ENCODE measurements around the gene TBC1D16. TPM values are rescaled to one million over a fixed set of nuclear protein-coding genes. Genes with fewer than 3 reads are reported as not detected.

The TBC1D16 gene
- total RNA-seq, 1 donor, result 68.8 TPM

GRCh38 chr17:79922798-79923197, 112.9 kb downstream of the TBC1D16 start:
- peak; percentile 48 for DNase-seq (ENCODE audit: insufficient read length, low spot score, missing footprints)
- TF ChIP-seq CTCF (IDR thresholded peaks at IDR 0.05; ENCODE audit: extremely low read depth, low read depth, low read length), result no peak
- Histone ChIP-seq H3K27me3 (ENCODE audit: insufficient read depth, low read length) (peaks cover 13% of the 10 kb centered on the region), H3K9me3 (ENCODE audit: low read depth, low read length) (no peaks in the 10 kb centered on the region), H2AFZ (ENCODE audit: low read length) (no peak overlapping the region), H3K4me1 (ENCODE audit: insufficient read depth, low read length) (peaks cover 12% of the 10 kb centered on the region), H3K79me2 (ENCODE audit: insufficient read depth, low read length) (no peaks in the 10 kb centered on the region), H3K36me3 (ENCODE audit: insufficient read depth, low read length) (no peaks in the 10 kb centered on the region), H4K20me1 (ENCODE audit: insufficient read depth, low read length) (peaks cover 4% of the 10 kb centered on the region), H3K4me2 (ENCODE audit: insufficient read depth, low read length) (no peak overlapping the region), H3K4me3 (ENCODE audit: insufficient read depth, low read length) (no peak overlapping the region), H3K27ac (ENCODE audit: low read depth, low read length) (no peak overlapping the region)

GRCh38 chr17:79922116-79922601, 113.5 kb downstream of the TBC1D16 start:
- peak; percentile 84 for DNase-seq (ENCODE audit: insufficient read length, low spot score, missing footprints)
- H3K27ac ChIP-seq (ENCODE audit: low read depth, low read length), result no peak overlapping the region
- peaks cover 12% of the 10 kb centered on the region for H3K4me1 ChIP-seq (ENCODE audit: insufficient read depth, low read length)
- H4K20me1 ChIP-seq (ENCODE audit: insufficient read depth, low read length), result peaks cover 4% of the 10 kb centered on the region
- no peak overlapping the region for H3K4me2 ChIP-seq (ENCODE audit: insufficient read depth, low read length)
- peaks cover 19% of the 10 kb centered on the region for H3K27me3 ChIP-seq (ENCODE audit: insufficient read depth, low read length)
- no peaks in the 10 kb centered on the region for H3K36me3 ChIP-seq (ENCODE audit: insufficient read depth, low read length)
- no peak overlapping the region for H3K4me3 ChIP-seq (ENCODE audit: insufficient read depth, low read length)
- H2AFZ ChIP-seq (ENCODE audit: low read length), result no peak overlapping the region
- no peak for TF ChIP-seq CTCF (IDR thresholded peaks at IDR 0.05; ENCODE audit: extremely low read depth, low read depth, low read length)
- H3K9me3 ChIP-seq (ENCODE audit: low read depth, low read length), result no peaks in the 10 kb centered on the region
- no peaks in the 10 kb centered on the region for H3K79me2 ChIP-seq (ENCODE audit: insufficient read depth, low read length)

- H3K4me3 ChIP-seq (ENCODE audit: insufficient read depth, low read length), result no peak overlapping the region
- no peak overlapping the region for H3K27ac ChIP-seq (ENCODE audit: low read depth, low read length)
- no peaks in the 10 kb centered on the region for H3K79me2 ChIP-seq (ENCODE audit: insufficient read depth, low read length)
- H3K4me2 ChIP-seq (ENCODE audit: insufficient read depth, low read length), result no peak overlapping the region
- peaks cover 12% of the 10 kb centered on the region for H3K4me1 ChIP-seq (ENCODE audit: insufficient read depth, low read length)
- H3K36me3 ChIP-seq (ENCODE audit: insufficient read depth, low read length), result no peaks in the 10 kb centered on the region
- peaks cover 25% of the 10 kb centered on the region for H3K27me3 ChIP-seq (ENCODE audit: insufficient read depth, low read length)
- no peak overlapping the region for H2AFZ ChIP-seq (ENCODE audit: low read length)
- peaks cover 4% of the 10 kb centered on the region for H4K20me1 ChIP-seq (ENCODE audit: insufficient read depth, low read length)
- H3K9me3 ChIP-seq (ENCODE audit: low read depth, low read length), result no peaks in the 10 kb centered on the region
- peak; percentile 76 for DNase-seq (ENCODE audit: insufficient read length, low spot score, missing footprints)
- TF ChIP-seq CTCF (IDR thresholded peaks at IDR 0.05; ENCODE audit: extremely low read depth, low read depth, low read length), result no peak
Measured at GRCh38 chr17:79921411-79922115, 114.1 kb downstream of the TBC1D16 start.

- Histone ChIP-seq H3K9me3 (ENCODE audit: low read depth, low read length) (no peaks in the 10 kb centered on the region), H3K4me2 (ENCODE audit: insufficient read depth, low read length) (no peak overlapping the region), H2AFZ (ENCODE audit: low read length) (no peak overlapping the region), H3K27me3 (ENCODE audit: insufficient read depth, low read length) (peaks cover 26% of the 10 kb centered on the region), H3K79me2 (ENCODE audit: insufficient read depth, low read length) (no peaks in the 10 kb centered on the region), H3K4me3 (ENCODE audit: insufficient read depth, low read length) (no peak overlapping the region), H3K4me1 (ENCODE audit: insufficient read depth, low read length) (peaks cover 12% of the 10 kb centered on the region), H3K36me3 (ENCODE audit: insufficient read depth, low read length) (no peaks in the 10 kb centered on the region), H3K27ac (ENCODE audit: low read depth, low read length) (no peak overlapping the region), H4K20me1 (ENCODE audit: insufficient read depth, low read length) (peaks cover 4% of the 10 kb centered on the region)
- TF ChIP-seq CTCF (IDR thresholded peaks at IDR 0.05; ENCODE audit: extremely low read depth, low read depth, low read length), result no peak
- DNase-seq (ENCODE audit: insufficient read length, low spot score, missing footprints), result peak; percentile 68
Measured at GRCh38 chr17:79920751-79921410, 114.8 kb downstream of the TBC1D16 start.
